GM10248 (cell line): ENCODE data around the gene NSFL1C.

Source experiments
- CTCF ChIA-PET: fragments of 300-600 bp; sonication (Branson Sonifier 250); formaldehyde crosslinking; extraction: SDS; loops from one replicate; lab custom pipeline; 2021; ENCODE audit warnings: antibody characterized with exemption; lab: Yijun Ruan, JAX
- POLR2A ChIA-PET: fragments of 350-650 bp; sonication (Branson Sonifier 250); formaldehyde crosslinking; extraction: SDS; loops from one replicate; lab custom pipeline; 2020; ENCODE audit warnings: antibody characterized with exemption; lab: Yijun Ruan, JAX
- DNase-seq: peaks from one replicate; pipeline ENCODE4 v3.0.0; 2012; ENCODE audit errors: extremely low spot score
- TF ChIP-seq, protein P1 (sequence below): IDR thresholded peaks from 2 replicates; pipeline ENCODE4 v1.5.1; 2012; ENCODE audit warnings: mild to moderate bottlenecking, low read depth; ENCODE audit errors: extremely low read depth, missing control alignments, control extremely low read depth

NSFL1C gene

GRCh38 chr20:1450926-1451491, 15.6 kb downstream of the NSFL1C start:
- ChIA-PET CTCF (interaction anchor here (0.9 to 8.6 kb wide), 5 partner anchors 12 to 138 kb away, joined by 3 to 91 read pairs (median 7); partner anchors contain the start of gene NSFL1C), POLR2A (no interaction called here)
- TF ChIP-seq, protein P1, sequence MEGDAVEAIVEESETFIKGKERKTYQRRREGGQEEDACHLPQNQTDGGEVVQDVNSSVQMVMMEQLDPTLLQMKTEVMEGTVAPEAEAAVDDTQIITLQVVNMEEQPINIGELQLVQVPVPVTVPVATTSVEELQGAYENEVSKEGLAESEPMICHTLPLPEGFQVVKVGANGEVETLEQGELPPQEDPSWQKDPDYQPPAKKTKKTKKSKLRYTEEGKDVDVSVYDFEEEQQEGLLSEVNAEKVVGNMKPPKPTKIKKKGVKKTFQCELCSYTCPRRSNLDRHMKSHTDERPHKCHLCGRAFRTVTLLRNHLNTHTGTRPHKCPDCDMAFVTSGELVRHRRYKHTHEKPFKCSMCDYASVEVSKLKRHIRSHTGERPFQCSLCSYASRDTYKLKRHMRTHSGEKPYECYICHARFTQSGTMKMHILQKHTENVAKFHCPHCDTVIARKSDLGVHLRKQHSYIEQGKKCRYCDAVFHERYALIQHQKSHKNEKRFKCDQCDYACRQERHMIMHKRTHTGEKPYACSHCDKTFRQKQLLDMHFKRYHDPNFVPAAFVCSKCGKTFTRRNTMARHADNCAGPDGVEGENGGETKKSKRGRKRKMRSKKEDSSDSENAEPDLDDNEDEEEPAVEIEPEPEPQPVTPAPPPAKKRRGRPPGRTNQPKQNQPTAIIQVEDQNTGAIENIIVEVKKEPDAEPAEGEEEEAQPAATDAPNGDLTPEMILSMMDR = no peak
- DNase-seq = no peak

- ChIA-PET POLR2A (no interaction called here), CTCF (interaction anchor here (1.0 to 8.6 kb wide), 5 partner anchors 11 to 135 kb away, joined by 3 to 91 read pairs (median 3); partner anchors contain the start of gene NSFL1C)
- TF ChIP-seq, protein P1 = no peak
- DNase-seq = no peak
These were observed 17.3 kb downstream of the NSFL1C start for GRCh38 chr20:1449370-1449769.

DNA sequence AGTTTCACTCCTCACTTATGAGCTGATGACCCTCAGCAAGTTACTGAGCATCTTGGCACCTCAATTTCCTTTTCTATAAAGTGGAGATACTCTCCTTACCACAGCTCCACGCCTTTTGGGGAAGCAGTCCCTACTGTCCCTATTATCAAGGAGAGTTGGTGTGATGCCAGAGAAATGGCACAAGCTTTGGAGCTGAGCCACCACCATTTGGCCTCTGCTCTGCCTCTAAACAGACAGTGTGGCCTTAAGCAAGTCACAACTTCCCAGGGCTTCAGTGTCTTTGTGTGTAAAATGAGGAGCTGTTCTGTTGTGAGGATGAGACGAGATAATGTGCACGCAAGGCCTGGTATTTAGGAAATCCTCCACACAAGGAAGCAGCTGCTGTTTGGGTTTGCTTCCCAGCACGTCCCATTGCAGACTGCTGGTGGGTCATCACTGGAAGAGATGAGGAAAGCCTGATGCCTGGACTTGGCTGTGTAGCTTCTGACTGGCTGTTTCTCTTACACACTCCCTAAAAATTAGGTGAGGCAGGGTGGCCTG, 18.5 kb downstream of the NSFL1C start:
- TF ChIP-seq, protein P1 = no peak
- ChIA-PET CTCF (interaction anchor here (1.0 to 8.6 kb wide), 5 partner anchors 10 to 134 kb away, joined by 3 to 91 read pairs (median 7); partner anchors contain the start of gene NSFL1C), POLR2A (interaction anchor here (0.7 kb wide), 1 partner anchor 122 kb away, joined by 3 read pairs; no protein-coding TSS in a partner anchor)
- DNase-seq = no peak

DNA sequence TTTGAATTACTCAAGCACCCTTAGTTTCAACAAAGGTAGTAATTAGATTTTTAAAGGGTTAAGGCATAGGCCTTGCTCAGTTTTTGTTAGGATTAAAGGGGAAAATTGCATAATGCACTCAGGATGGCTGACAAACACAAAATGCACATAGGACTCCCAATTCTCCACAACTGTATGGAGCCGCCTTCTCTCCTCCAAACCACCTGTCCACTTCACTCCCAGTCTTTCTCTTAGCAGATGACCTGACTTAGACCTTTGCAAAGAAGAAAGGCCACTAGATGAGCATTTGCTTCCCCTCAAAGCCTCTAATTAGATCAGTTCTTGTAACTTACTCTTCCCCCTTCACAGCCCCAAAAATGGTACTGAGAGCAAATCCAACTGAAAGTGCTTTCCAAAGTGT, 20.1 kb downstream of the NSFL1C start:
- POLR2A ChIA-PET = no interaction called here
- CTCF ChIA-PET = interaction anchor here (1.0 to 8.6 kb wide), 3 partner anchors 8 to 114 kb away, joined by 3 to 91 read pairs (median 7); no protein-coding TSS in a partner anchor
- no peak for DNase-seq

DNA sequence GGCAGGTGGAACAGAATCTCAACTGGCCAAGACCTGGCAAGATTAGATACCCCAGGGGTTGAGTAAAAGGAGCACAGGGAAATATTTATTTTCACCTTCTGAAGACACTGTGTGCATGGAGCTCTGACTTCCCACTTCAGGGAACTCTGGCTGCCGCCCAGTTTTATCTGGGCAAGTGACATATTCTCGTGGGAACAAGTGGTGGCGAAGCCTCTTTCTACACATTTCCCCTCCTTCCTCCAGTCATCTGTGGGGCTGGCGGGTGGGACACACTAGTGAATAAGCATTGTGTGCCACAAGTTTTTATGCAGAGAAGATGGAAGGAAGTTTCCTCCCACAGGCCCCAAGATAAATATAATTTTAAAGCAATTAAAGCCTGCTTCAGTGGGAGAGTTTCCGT, 23.6 kb downstream of the NSFL1C start:
- POLR2A ChIA-PET = no interaction called here

More for the DNA sequence above, 20.1 kb downstream of the NSFL1C start:
- TF ChIP-seq, protein P1 = no peak

DNA sequence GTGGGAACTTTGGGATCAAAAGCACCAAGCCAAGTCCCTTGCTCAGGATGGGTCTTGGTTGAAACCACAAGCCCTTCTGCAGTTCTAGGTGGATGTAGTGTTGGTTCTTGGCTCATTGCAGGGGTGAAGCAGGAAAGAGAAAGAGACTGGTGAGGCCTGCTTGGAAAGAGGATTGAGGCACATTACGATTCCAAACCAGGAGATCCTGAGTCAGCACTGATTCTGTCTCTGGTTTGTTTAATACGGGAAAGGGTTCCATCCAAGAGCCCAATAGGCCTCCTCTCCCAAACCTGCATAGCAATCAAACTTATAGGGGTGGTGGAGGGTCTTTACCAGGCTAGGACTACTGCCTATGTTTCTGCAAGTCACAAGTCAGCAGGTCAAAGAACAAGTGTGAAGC, 24.3 kb downstream of the NSFL1C start:
- ChIA-PET CTCF (no interaction called here), POLR2A (no interaction called here)
- TF ChIP-seq, protein P1 = no peak
- no peak for DNase-seq

More for the DNA sequence above, 23.6 kb downstream of the NSFL1C start:
- no peak for DNase-seq
- CTCF ChIA-PET = no interaction called here
- TF ChIP-seq, protein P1 = no peak
